ENCODE data around the gene MAP6.

The MAP6 gene

GRCh38 chr11:75565916-75566762 is 102.7 kb downstream of the MAP6 start:
- TF ChIP-seq GATA2 (IDR thresholded peaks at IDR 0.05; ENCODE audit: low read depth, low read length) (no peak), GATA3 (IDR thresholded peaks at IDR 0.05; ENCODE audit: low read depth, low read length) (no peak)

- TF ChIP-seq GATA3 (IDR thresholded peaks at IDR 0.05; ENCODE audit: low read depth, low read length) (no peak), GATA2 (IDR thresholded peaks at IDR 0.05; ENCODE audit: low read depth, low read length) (no peak)
Measured at GRCh38 chr11:75565221-75565814, 103.5 kb downstream of the MAP6 start.

GRCh38 chr11:75563978-75564552 is 104.8 kb downstream of the MAP6 start:
- TF ChIP-seq GATA3 (IDR thresholded peaks at IDR 0.05; ENCODE audit: low read depth, low read length), result no peak
- TF ChIP-seq GATA2 (IDR thresholded peaks at IDR 0.05; ENCODE audit: low read depth, low read length), result no peak

GRCh38 chr11:75563501-75563977 is 105.3 kb downstream of the MAP6 start:
- TF ChIP-seq GATA2 (IDR thresholded peaks at IDR 0.05; ENCODE audit: low read depth, low read length), result no peak
- TF ChIP-seq GATA3 (IDR thresholded peaks at IDR 0.05; ENCODE audit: low read depth, low read length), result no peak

GRCh38 chr11:75562836-75563484 is 105.9 kb downstream of the MAP6 start:
- no peak for TF ChIP-seq GATA3 (IDR thresholded peaks at IDR 0.05; ENCODE audit: low read depth, low read length)
- TF ChIP-seq GATA2 (IDR thresholded peaks at IDR 0.05; ENCODE audit: low read depth, low read length), result no peak

GRCh38 chr11:75562048-75562835 is 106.6 kb downstream of the MAP6 start, which contains the start of gene SERPINH1:
Gene SERPINH1, plus strand, starts transcription at chr11:75562253. Its CDS starts 4,097 bp downstream, at chr11:75566350.
- no peak for TF ChIP-seq GATA3 (IDR thresholded peaks at IDR 0.05; ENCODE audit: low read depth, low read length)
- TF ChIP-seq GATA2 (IDR thresholded peaks at IDR 0.05; ENCODE audit: low read depth, low read length), result no peak

GRCh38 chr11:75561426-75562047 is 107.3 kb downstream of the MAP6 start:
- TF ChIP-seq GATA2 (IDR thresholded peaks at IDR 0.05; ENCODE audit: low read depth, low read length) (no peak), GATA3 (IDR thresholded peaks at IDR 0.05; ENCODE audit: low read depth, low read length) (no peak)

- TF ChIP-seq GATA3 (IDR thresholded peaks at IDR 0.05; ENCODE audit: low read depth, low read length) (no peak), GATA2 (IDR thresholded peaks at IDR 0.05; ENCODE audit: low read depth, low read length) (no peak)
Measured at GRCh38 chr11:75560644-75561043, 108.2 kb downstream of the MAP6 start.

- no peak for TF ChIP-seq GATA3 (IDR thresholded peaks at IDR 0.05; ENCODE audit: low read depth, low read length)
- TF ChIP-seq GATA2 (IDR thresholded peaks at IDR 0.05; ENCODE audit: low read depth, low read length), result no peak
Measured at GRCh38 chr11:75558939-75559843, 109.6 kb downstream of the MAP6 start.

GRCh38 chr11:75557666-75558494 is 111.0 kb downstream of the MAP6 start:
- TF ChIP-seq GATA2 (IDR thresholded peaks at IDR 0.05; ENCODE audit: low read depth, low read length), result no peak
- TF ChIP-seq GATA3 (IDR thresholded peaks at IDR 0.05; ENCODE audit: low read depth, low read length), result no peak

- TF ChIP-seq GATA2 (IDR thresholded peaks at IDR 0.05; ENCODE audit: low read depth, low read length) (no peak), GATA3 (IDR thresholded peaks at IDR 0.05; ENCODE audit: low read depth, low read length) (no peak)
Measured at GRCh38 chr11:75556275-75556674, 112.6 kb downstream of the MAP6 start.
